ELF-1 (cell line): ENCODE results near the gene ZSWIM6.

ENCODE experiments used
- DNase-seq: peaks from one replicate; pipeline ENCODE4 v3.0.0-alpha.2; 2016; ENCODE audit warnings: low read depth, low spot score

Gene ZSWIM6

GRCh38 chr5:61538722-61539501 is 206.9 kb downstream of the ZSWIM6 start:
- no peak for DNase-seq

GRCh38 chr5:61549530-61549929 is 217.5 kb downstream of the ZSWIM6 start:
- DNase-seq, result no peak

DNA sequence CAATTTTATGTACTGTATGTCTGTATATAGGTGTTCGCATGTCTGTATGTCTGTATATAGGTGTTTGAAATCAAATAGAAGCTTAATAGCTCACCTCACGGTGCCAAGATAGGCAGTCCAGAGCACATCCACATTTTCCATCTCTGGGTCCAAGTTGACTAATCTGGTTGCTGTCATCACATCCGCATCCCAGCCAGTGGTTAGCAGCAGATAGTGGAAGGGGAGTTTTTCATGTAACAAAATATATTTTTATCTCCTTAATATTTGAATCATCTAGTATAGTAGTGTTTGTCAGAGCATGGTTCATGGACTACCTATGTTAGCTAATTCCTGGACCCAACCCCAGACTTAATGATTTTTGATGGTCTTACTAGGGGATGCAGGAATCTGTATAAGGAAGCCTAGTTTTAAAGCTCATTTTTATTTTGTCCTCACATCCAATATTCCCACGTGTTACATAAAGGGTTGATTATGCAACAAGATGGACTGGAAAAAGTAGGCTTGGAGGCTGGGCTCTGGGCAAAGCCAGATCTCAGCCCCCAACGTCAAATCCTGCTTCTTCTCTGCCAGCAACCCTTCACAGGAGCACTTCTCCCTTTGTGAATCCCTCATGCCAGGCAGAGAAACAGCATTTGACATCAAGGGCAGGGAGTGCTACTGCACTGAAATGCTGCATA is 219.7 kb downstream of the ZSWIM6 start:
- DNase-seq, result no peak

DNA sequence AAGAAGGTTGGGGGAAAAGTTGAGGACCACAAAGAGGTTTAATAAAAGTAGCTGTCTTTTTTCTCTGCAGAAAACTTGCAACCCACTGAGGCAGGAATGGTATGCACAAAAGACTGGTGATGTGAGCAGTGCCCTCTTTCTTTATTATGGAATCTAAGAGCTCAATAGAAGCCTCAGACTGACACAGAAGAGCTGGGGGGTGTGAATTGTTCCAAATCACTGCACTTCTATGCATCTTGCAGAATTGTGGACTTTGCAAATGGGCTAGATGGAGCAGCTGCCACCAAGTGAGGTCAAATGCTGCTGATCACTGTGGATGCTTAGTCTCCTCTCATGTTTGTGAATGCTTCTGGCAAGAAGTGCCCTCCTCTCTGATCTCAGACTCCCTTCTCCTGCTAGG is 227.1 kb downstream of the ZSWIM6 start:
- no peak for DNase-seq

DNA sequence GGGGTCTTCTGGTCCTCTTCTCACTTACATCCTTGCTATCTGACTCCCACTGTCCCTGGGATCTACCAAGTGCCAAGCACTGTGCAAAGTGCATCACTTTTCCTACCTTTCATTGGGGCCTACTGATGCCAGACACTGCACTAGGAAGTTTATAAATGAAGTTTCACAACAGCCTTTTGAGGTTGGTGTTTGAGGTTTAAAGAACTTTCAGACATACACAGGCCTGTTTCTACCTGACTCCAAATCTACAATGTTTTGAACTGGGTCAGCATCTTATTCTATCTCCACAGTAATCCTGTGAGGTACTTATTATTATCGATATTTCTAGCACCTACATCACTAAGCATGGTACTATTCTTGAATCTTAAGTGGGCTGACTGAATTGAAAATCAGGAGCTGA is 227.7 kb downstream of the ZSWIM6 start:
- no peak for DNase-seq

DNA sequence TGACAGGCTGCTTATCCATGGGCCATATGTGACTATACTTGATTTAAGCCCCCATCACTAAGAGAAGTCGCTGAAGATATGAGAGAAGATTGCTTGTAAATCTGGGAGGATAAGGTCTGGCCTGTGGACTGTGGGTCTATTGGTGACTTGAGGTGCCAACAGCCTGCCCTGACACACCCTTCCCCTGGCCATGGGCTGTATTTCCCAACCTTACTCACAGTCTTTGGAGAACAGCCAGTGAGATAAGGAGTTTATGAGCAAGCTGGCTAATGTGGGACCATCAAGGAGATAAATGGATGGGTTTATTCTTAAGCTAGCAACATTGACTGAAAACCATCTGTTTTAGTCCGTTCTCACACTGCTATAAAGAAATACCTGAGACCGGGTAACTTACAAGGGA is 231.3 kb downstream of the ZSWIM6 start:
- no peak for DNase-seq

DNA sequence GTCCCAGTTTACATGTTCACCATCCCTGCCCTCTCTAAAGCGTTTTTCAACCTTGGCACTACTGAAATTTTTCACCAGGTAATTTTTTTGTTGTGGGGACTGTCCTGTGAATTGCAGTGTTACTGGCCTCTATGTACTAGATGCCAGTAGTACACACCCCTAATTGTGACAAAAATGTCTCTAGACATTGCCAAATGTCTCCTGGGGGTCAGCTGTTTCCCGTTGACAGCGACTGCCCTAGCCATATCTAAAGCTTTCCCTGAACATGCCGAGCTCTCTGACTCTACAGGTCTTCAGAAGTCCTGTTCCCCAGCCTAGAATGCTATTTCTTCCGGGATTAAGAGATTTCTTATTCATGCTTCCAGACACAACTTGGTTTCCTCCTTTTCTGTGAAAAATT is 235.3 kb downstream of the ZSWIM6 start:
- DNase-seq, result no peak

GRCh38 chr5:61569353-61569752 is 237.3 kb downstream of the ZSWIM6 start:
- no peak for DNase-seq

DNA sequence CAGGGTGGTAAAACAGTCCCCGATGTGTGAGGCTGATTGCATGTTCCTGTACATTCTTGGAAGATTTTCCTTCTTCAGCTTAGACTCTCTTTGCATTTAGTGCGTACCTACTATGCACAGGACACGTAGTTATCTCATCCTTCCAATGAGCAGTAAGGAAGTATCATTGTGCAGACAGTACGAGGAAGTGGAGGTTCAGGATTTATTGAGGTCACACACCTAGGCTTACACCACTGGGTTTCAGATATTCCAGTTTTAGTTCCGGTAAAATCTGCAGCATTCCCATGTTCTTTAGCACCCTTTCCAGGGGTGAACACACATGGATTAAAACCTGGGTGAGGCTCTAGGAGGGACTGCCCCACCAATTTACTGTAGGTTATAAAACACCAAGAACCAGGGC is 238.7 kb downstream of the ZSWIM6 start:
- no peak for DNase-seq

DNA sequence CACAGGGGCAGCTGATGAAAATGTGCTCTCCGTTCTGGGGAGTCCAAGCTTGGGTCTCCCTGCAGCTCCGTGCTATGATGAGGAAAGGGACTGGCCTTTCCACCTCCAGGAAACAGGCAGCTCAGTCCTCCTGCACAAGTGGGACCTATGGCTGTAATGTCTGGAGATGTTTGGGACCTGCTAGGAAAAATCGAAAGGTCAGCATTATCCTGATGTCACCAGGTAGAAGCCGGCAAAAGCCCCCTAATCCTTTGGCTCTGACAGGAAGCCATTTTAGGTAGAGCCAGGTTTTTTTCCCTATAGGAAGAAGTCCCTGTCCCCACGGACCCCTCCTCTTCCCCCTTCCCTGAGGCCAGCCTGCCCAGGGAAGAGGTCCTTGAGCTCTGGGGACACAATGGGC is 240.9 kb downstream of the ZSWIM6 start:
- no peak for DNase-seq

GRCh38 chr5:61575103-61575502 is 243.0 kb downstream of the ZSWIM6 start:
- DNase-seq, result peak; percentile 51

- DNase-seq, result no peak
Measured at GRCh38 chr5:61575581-61575980, 243.5 kb downstream of the ZSWIM6 start.

GRCh38 chr5:61576556-61576955 is 244.5 kb downstream of the ZSWIM6 start:
- no peak for DNase-seq

- no peak for DNase-seq
Measured at GRCh38 chr5:61578858-61579503, 246.9 kb downstream of the ZSWIM6 start.

DNA sequence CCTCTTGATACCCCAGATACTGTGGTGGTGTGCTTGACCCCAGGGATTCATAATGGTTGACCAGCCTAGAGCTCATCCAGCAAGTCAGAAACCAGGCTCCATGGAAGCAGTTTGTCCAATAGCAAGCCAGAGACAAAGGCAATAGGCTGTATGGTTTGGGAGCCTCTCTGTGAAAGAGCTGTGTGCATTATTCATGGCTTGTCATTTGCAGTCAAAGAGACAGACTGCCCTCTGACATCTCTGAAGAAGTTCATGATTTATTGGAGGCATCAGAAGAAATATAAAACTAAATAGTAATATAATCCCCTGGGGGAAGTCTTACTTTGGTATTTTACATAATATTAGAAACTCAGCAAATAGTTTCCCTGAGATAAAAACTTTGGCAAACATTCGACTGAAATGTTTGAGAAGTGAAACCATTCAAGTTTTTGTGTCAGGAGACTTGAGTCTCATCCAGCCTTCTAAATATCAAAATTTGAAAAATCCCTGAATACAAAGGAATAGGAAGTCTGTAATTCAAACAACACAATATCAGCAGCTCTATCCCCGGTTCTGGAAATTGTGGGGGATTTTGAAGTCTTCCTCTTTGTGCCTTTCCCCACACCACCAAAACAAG is 250.3 kb downstream of the ZSWIM6 start:
- no peak for DNase-seq

- no peak for DNase-seq
Measured at GRCh38 chr5:61582887-61583286, 250.8 kb downstream of the ZSWIM6 start.

DNA sequence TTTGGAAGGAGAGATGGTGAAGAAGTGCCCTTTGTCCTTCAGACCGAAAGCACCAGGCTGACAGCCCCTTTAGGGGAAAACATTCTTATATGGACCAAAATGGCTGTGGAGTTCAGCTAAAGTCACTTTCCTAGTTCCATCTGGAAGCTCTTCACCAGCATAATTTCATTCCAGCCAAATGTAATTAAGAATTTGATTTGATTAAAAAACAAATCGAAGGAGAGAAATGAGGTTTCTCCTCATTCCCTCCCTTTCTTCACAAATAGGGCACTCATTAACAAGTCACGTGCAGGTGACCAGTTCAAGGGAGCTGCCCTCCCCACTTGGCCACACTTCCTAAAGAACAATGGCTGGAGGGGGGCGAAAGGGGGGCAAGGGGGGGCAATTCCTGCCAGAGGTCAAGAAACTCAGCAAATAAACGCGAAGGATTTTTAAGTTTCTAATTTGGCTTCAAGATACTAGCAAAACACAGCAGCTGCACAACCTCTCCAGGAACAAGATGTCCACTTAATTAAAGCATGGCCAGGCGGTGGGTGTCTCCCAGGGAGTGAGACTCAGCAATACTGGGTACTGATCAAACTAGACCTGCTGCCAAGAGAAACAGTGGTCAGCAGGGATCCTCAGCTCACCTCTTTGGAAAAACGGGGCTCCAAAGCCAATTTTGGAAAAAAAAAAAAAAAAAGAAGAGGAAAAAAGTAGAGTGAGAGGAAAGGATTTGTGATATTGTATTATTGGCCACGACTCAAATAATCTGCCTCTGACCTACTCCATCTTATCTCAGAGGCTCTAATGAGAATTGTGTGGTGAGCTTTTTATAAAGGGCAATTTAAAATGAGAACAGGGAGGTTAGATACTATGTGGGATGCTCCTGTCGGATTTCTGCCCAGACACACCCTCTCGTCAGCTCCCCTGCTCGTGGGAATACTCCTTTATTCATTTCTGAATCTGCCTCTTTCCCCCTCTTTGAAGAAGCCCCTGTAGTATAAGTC is 254.3 kb downstream of the ZSWIM6 start:
- no peak for DNase-seq

DNA sequence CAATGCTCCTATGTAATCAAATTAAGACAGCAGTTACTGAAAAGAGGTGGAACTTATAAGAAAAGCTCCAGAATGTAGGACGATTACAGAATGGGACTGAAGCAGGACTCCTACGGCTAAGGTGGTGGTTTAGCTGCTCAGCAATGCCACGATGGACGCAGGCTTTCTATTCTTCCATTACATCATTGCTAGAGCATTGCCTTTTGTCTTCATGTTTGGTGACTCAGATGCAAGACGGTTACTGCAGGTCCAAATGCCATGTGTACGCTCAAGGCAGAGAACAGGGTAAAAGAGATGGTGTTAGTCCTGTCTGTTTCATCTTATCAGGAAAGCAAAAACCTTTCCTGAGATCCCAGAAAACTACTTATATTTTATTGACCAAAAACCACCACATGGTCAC is 255.1 kb downstream of the ZSWIM6 start:
- DNase-seq, result no peak

DNA sequence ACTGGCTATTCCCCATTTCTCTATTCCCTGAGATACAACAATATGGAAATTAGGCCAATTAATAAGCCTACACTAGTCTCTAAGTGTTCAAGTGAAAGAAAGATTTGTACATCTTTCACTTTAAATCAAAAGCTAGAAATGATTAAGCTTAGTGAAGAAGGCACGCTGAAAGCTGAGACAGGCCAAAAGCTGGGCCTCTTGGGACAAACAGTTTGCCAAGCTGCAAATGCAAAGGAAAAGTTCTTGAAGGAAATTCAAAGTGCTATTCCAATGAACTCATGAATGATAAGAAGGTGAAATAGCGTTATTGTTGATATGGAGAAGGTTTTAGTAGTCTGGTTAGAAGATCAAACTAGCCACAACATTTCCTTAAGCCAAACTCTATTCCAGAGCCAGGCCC is 256.2 kb downstream of the ZSWIM6 start:
- DNase-seq, result no peak

GRCh38 chr5:61589946-61590345 is 257.9 kb downstream of the ZSWIM6 start:
- no peak for DNase-seq

DNA sequence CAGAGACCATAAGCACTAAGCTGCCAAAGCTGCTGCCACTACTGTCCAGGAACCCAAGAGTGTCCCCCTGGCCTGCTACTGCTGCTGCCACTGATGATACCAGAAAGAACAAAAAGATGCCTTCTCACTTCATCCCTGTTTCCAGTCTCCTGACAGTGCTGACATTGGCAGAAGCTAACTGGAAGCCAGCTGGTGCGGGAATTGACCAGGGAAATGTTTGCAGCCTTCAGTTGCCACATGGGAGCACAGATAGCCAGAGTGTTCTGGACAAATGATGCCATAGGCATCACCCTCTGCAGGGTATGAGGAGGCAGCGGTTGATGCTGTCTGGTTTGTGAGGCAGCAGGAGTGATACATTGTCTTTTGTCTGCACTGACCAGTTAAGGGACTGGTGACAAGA is 258.4 kb downstream of the ZSWIM6 start:
- no peak for DNase-seq
